Caco-2 (cell line): Measurements from ENCODE around the gene AKAP5. TPM values are rescaled to one million over a fixed set of nuclear protein-coding genes. Genes with fewer than 3 reads are reported as not detected.

Source experiments
- BruUV-seq: library from RNA; stranded (reverse); fragments of 400-500 nt; replicated peaks from 2 replicates; lab custom pipeline; 2021; lab: Mats Ljungman, UMichigan
- CTCF ChIA-PET: fragments of 300-600 bp; sonication (Branson Sonifier 250); formaldehyde crosslinking; loops from one replicate; lab custom pipeline; 2022; ENCODE audit warnings: antibody characterized with exemption; lab: Charles Lee
- POLR2A ChIA-PET: fragments of 300-600 bp; sonication (Branson Sonifier 250); formaldehyde crosslinking; loops from one replicate; lab custom pipeline; 2022; ENCODE audit warnings: antibody characterized with exemption; lab: Charles Lee
- DNase-seq, 2 experiments: peaks; one replicate each; pipeline versions ENCODE4 v3.0.0 to v3.0.0-alpha.2; 2020 to 2022
- H3K27me3 ChIP-seq: replicated peaks from 2 replicates; pipeline ENCODE4 v1.6.0; 2011; ENCODE audit warnings: low read length; ENCODE audit not compliant: control insufficient read depth, insufficient read depth
- H3K36me3 ChIP-seq: 2 replicates; pipeline ENCODE4 v1.5.1; 2011; ENCODE audit warnings: low read length; ENCODE audit not compliant: control insufficient read depth, insufficient read depth
- H3K4me1 ChIP-seq: fragments of 250-450 bp; sonication (Bioruptor Pico); 2 replicates; pipeline ENCODE4 v1.5.1; 2020; ENCODE audit warnings: mild to moderate bottlenecking
- H3K4me3 ChIP-seq: 2 replicates; pipeline ENCODE4 v1.5.1; 2011; ENCODE audit warnings: low read depth, mild to moderate bottlenecking, control low read depth, low read length
- H3K9me3 ChIP-seq: fragments of 250-450 bp; sonication (Bioruptor Pico); 2 replicates; pipeline ENCODE4 v1.5.1; 2020; ENCODE audit warnings: mild to moderate bottlenecking, moderate library complexity
- H3K27ac Mint-ChIP-seq: one replicate; pipeline ENCODE4 v1.8.0; 2022; ENCODE audit warnings: mixed read lengths; ENCODE audit not compliant: unreplicated experiment
- H3K27me3 Mint-ChIP-seq: one replicate; pipeline ENCODE4 v1.8.0; 2022; ENCODE audit warnings: mixed read lengths; ENCODE audit not compliant: insufficient read depth, unreplicated experiment
- H3K36me3 Mint-ChIP-seq: one replicate; pipeline ENCODE4 v1.8.0; 2022; ENCODE audit warnings: mild to moderate bottlenecking, mixed read lengths; ENCODE audit not compliant: insufficient read depth, unreplicated experiment
- H3K4me1 Mint-ChIP-seq: one replicate; pipeline ENCODE4 v1.8.0; 2022; ENCODE audit warnings: low read depth, mixed read lengths; ENCODE audit not compliant: unreplicated experiment
- H3K4me3 Mint-ChIP-seq: one replicate; pipeline ENCODE4 v1.8.0; 2022; ENCODE audit warnings: mild to moderate bottlenecking, moderate library complexity, mixed read lengths; ENCODE audit not compliant: unreplicated experiment
- H3K9me3 Mint-ChIP-seq: one replicate; pipeline ENCODE4 v1.8.0; 2022; ENCODE audit warnings: mixed read lengths; ENCODE audit not compliant: unreplicated experiment
- CTCF ChIP-seq, 2 experiments: fragments of 200-600 bp in 1 of 2; IDR thresholded peaks; 1 replicate in 1 of 2; 2 replicates in 1 of 2; pipeline versions ENCODE4 v1.5.1 to v1.8.0; 2011 to 2022; ENCODE audit warnings: antibody characterized with exemption in 1 of 2, control low read depth in 1 of 2, inconsistent platforms in 1 of 2, low read depth in 1 of 2, low read length in 1 of 2, mild to moderate bottlenecking in 1 of 2, moderate library complexity in 1 of 2; ENCODE audit not compliant: insufficient read depth in 1 of 2, severe bottlenecking in 1 of 2, unreplicated experiment in 1 of 2
- intact Hi-C: fragments of 100-400 bp; cut with micrococcal nuclease; formaldehyde crosslinking; loops from one replicate; pipeline ENCODE4 v1.10.0; 2022; ENCODE audit not compliant: unreplicated experiment
- total RNA-seq: library from RNA; stranded (reverse); gene quantifications from 2 replicates; pipeline ENCODE4 v1.2.3, GENCODE V29; 2022

The AKAP5 gene
- total RNA-seq, 1 experiment from 2014 or later = 15.0 TPM

GRCh38 chr14:64507376-64508156, 42.3 kb downstream of the AKAP5 start:
- no peak for DNase-seq
- CTCF ChIA-PET = no interaction called here
- H3K27ac Mint-ChIP-seq = no peak overlapping the region

GRCh38 chr14:64508215-64508776, 43.0 kb downstream of the AKAP5 start:
- H3K4me1 ChIP-seq = peaks cover 20% of the 10 kb centered on the region
- no peak overlapping the region for H3K27ac Mint-ChIP-seq
- no peak overlapping the region for H3K4me3 Mint-ChIP-seq
- H3K36me3 Mint-ChIP-seq = peaks cover 33% of the 10 kb centered on the region
- H3K9me3 ChIP-seq = no peaks in the 10 kb centered on the region
- no peak for DNase-seq
- peaks cover 28% of the 10 kb centered on the region for H3K4me1 Mint-ChIP-seq
- POLR2A ChIA-PET = interaction anchor here (0.6 to 1.0 kb wide), 2 partner anchors 12 to 371 kb away, joined by 3 read pairs; no protein-coding TSS in a partner anchor
- CTCF ChIA-PET = no interaction called here
- intact Hi-C loops = loop anchor here (10.0 kb wide), 2 partner anchors 247 to 387 kb away; no protein-coding TSS in a partner anchor
- H3K9me3 Mint-ChIP-seq = no peaks in the 10 kb centered on the region
- BruUV-seq = no TSS peak
- no peak overlapping the region for H3K4me3 ChIP-seq
- no peaks in the 10 kb centered on the region for H3K27me3 Mint-ChIP-seq
- TF ChIP-seq CTCF (IDR thresholded peaks at IDR 0.05; ENCODE audit: insufficient read depth in 1 of 2, low read depth in 1 of 2, low read length in 1 of 2, severe bottlenecking in 1 of 2, unreplicated experiment in 1 of 2) = no peak
- no peaks in the 10 kb centered on the region for H3K27me3 ChIP-seq
- no peaks in the 10 kb centered on the region for H3K36me3 ChIP-seq

More at GRCh38 chr14:64507376-64508156, 42.3 kb downstream of the AKAP5 start:
- intact Hi-C loops = loop anchor here (10.0 kb wide), 2 partner anchors 247 to 387 kb away; no protein-coding TSS in a partner anchor
- Histone ChIP-seq H3K9me3 (no peaks in the 10 kb centered on the region), H3K27me3 (no peaks in the 10 kb centered on the region), H3K4me1 (peaks cover 22% of the 10 kb centered on the region), H3K4me3 (no peak overlapping the region), H3K36me3 (no peaks in the 10 kb centered on the region)
- Mint-ChIP-seq H3K4me3 (no peak overlapping the region), H3K36me3 (peaks cover 39% of the 10 kb centered on the region), H3K9me3 (no peaks in the 10 kb centered on the region), H3K27me3 (no peaks in the 10 kb centered on the region), H3K4me1 (peaks cover 28% of the 10 kb centered on the region)
- POLR2A ChIA-PET = interaction anchor here (0.6 kb wide), 1 partner anchor 370 kb away, joined by 3 read pairs; no protein-coding TSS in a partner anchor
- no peak for TF ChIP-seq CTCF (IDR thresholded peaks at IDR 0.05; ENCODE audit: insufficient read depth in 1 of 2, low read depth in 1 of 2, low read length in 1 of 2, severe bottlenecking in 1 of 2, unreplicated experiment in 1 of 2)
- no TSS peak for BruUV-seq

GRCh38 chr14:64509036-64509435, 43.7 kb downstream of the AKAP5 start:
- no peak for TF ChIP-seq CTCF (IDR thresholded peaks at IDR 0.05; ENCODE audit: insufficient read depth in 1 of 2, low read depth in 1 of 2, low read length in 1 of 2, severe bottlenecking in 1 of 2, unreplicated experiment in 1 of 2)
- ChIA-PET POLR2A (interaction anchor here (1.0 kb wide), 1 partner anchor 13 kb away, joined by 3 read pairs; no protein-coding TSS in a partner anchor), CTCF (no interaction called here)
- no peak overlapping the region for H3K4me3 Mint-ChIP-seq
- H3K9me3 ChIP-seq = no peaks in the 10 kb centered on the region
- intact Hi-C loops = loop anchor here (10.0 kb wide), 2 partner anchors 246 to 386 kb away; no protein-coding TSS in a partner anchor
- no peak overlapping the region for H3K4me3 ChIP-seq
- BruUV-seq = no TSS peak
- peaks cover 25% of the 10 kb centered on the region for H3K36me3 Mint-ChIP-seq
- peak; percentile 44 to 53 for DNase-seq
- H3K27me3 Mint-ChIP-seq = no peaks in the 10 kb centered on the region
- H3K4me1 Mint-ChIP-seq = peaks cover 28% of the 10 kb centered on the region
- peak overlapping the region; percentile 74 for H3K27ac Mint-ChIP-seq
- no peaks in the 10 kb centered on the region for H3K36me3 ChIP-seq
- peaks cover 20% of the 10 kb centered on the region for H3K4me1 ChIP-seq
- H3K27me3 ChIP-seq = no peaks in the 10 kb centered on the region
- no peaks in the 10 kb centered on the region for H3K9me3 Mint-ChIP-seq
